HEK293 (cell line): ENCODE data around the gene IPO9.

Source experiments
- CTCF ChIP-seq: fragments of 450-650 bp; formaldehyde crosslinking; IDR thresholded peaks from 2 replicates; pipeline ENCODE4 v1.5.1; 2016; ENCODE audit warnings: missing biosample characterization, missing genetic modification characterization
- PBX3 ChIP-seq: sonication (generic); formaldehyde crosslinking; IDR thresholded peaks from 2 replicates; pipeline ENCODE4 v1.8.1; 2022; ENCODE audit warnings: mild to moderate bottlenecking, moderate library complexity, missing genetic modification reagents
- RBAK ChIP-seq: fragments of 450-650 bp; formaldehyde crosslinking; IDR thresholded peaks from 2 replicates; pipeline ENCODE4 v1.5.1; 2016; ENCODE audit warnings: missing biosample characterization, missing genetic modification characterization
- ZBTB1 ChIP-seq: fragments of 450-650 bp; formaldehyde crosslinking; IDR thresholded peaks from 2 replicates; pipeline ENCODE4 v1.5.1; 2016; ENCODE audit warnings: missing biosample characterization, missing genetic modification characterization
- ZNF114 ChIP-seq: fragments of 450-650 bp; formaldehyde crosslinking; IDR thresholded peaks from 2 replicates; pipeline ENCODE4 v1.5.0; 2017; ENCODE audit warnings: missing biosample characterization, missing genetic modification characterization
- ZNF24 ChIP-seq: fragments of 450-650 bp; formaldehyde crosslinking; IDR thresholded peaks from 2 replicates; pipeline ENCODE4 v1.5.1; 2016; ENCODE audit warnings: missing biosample characterization, missing genetic modification characterization
- ZNF350 ChIP-seq: fragments of 450-650 bp; formaldehyde crosslinking; IDR thresholded peaks from 2 replicates; pipeline ENCODE4 v1.5.0; 2017; ENCODE audit warnings: missing biosample characterization, mild to moderate bottlenecking, missing genetic modification characterization
- ZNF433 ChIP-seq: fragments of 450-650 bp; formaldehyde crosslinking; IDR thresholded peaks from 2 replicates; pipeline ENCODE4 v1.5.1; 2016; ENCODE audit warnings: missing biosample characterization, missing genetic modification characterization, low read depth
- ZNF626 ChIP-seq: fragments of 450-650 bp; sonication (Bioruptor Pico); formaldehyde crosslinking; IDR thresholded peaks from 2 replicates; pipeline ENCODE4 v1.5.1; 2018; ENCODE audit warnings: missing biosample characterization, missing genetic modification characterization, inconsistent platforms
- TF ChIP-seq, protein P1 (sequence below): fragments of 450-650 bp; formaldehyde crosslinking; IDR thresholded peaks from 2 replicates; pipeline ENCODE4 v1.5.1; 2016; ENCODE audit warnings: missing biosample characterization, missing genetic modification characterization
- TF ChIP-seq, protein P2 (sequence below): fragments of 450-650 bp; formaldehyde crosslinking; IDR thresholded peaks from 2 replicates; pipeline ENCODE4 v1.5.1; 2017; ENCODE audit warnings: missing biosample characterization, missing genetic modification characterization

GRCh38 chr1:201820413-201820812 lies 8.5 kb upstream of the IPO9 start:
- TF ChIP-seq ZNF114 (tag by site-specific recombination) (no peak), CTCF (tag by site-specific recombination) (no peak), ZNF433 (tag by site-specific recombination) (no peak), ZNF350 (tag by site-specific recombination) (no peak), ZNF24 (tag by site-specific recombination) (no peak), RBAK (tag by site-specific recombination) (no peak), ZNF626 (tag by site-specific recombination) (no peak), PBX3 (no peak), ZBTB1 (tag by site-specific recombination) (no peak)
- TF ChIP-seq, protein P1, sequence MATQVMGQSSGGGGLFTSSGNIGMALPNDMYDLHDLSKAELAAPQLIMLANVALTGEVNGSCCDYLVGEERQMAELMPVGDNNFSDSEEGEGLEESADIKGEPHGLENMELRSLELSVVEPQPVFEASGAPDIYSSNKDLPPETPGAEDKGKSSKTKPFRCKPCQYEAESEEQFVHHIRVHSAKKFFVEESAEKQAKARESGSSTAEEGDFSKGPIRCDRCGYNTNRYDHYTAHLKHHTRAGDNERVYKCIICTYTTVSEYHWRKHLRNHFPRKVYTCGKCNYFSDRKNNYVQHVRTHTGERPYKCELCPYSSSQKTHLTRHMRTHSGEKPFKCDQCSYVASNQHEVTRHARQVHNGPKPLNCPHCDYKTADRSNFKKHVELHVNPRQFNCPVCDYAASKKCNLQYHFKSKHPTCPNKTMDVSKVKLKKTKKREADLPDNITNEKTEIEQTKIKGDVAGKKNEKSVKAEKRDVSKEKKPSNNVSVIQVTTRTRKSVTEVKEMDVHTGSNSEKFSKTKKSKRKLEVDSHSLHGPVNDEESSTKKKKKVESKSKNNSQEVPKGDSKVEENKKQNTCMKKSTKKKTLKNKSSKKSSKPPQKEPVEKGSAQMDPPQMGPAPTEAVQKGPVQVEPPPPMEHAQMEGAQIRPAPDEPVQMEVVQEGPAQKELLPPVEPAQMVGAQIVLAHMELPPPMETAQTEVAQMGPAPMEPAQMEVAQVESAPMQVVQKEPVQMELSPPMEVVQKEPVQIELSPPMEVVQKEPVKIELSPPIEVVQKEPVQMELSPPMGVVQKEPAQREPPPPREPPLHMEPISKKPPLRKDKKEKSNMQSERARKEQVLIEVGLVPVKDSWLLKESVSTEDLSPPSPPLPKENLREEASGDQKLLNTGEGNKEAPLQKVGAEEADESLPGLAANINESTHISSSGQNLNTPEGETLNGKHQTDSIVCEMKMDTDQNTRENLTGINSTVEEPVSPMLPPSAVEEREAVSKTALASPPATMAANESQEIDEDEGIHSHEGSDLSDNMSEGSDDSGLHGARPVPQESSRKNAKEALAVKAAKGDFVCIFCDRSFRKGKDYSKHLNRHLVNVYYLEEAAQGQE (tag by site-specific recombination), result no peak
- TF ChIP-seq, protein P2, sequence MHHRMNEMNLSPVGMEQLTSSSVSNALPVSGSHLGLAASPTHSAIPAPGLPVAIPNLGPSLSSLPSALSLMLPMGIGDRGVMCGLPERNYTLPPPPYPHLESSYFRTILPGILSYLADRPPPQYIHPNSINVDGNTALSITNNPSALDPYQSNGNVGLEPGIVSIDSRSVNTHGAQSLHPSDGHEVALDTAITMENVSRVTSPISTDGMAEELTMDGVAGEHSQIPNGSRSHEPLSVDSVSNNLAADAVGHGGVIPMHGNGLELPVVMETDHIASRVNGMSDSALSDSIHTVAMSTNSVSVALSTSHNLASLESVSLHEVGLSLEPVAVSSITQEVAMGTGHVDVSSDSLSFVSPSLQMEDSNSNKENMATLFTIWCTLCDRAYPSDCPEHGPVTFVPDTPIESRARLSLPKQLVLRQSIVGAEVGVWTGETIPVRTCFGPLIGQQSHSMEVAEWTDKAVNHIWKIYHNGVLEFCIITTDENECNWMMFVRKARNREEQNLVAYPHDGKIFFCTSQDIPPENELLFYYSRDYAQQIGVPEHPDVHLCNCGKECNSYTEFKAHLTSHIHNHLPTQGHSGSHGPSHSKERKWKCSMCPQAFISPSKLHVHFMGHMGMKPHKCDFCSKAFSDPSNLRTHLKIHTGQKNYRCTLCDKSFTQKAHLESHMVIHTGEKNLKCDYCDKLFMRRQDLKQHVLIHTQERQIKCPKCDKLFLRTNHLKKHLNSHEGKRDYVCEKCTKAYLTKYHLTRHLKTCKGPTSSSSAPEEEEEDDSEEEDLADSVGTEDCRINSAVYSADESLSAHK (tag by site-specific recombination), result no peak
